ENCODE measurements around the gene PTCD3. TPM values are rescaled to one million over a fixed set of nuclear protein-coding genes. Genes with fewer than 3 reads are reported as not detected.

PTCD3 gene
- total RNA-seq, 1 donor from 2014 or later: 127 TPM

- no peak for ATAC-seq
- intact Hi-C loops (cut with DNase I): loop anchor here (5.0 kb wide), 1 partner anchor 41 kb away; no protein-coding TSS in a partner anchor
Measured at GRCh38 chr2:86136141-86136540, 30.1 kb downstream of the PTCD3 start.

GRCh38 chr2:86138736-86139625 lies 32.9 kb downstream of the PTCD3 start:
- DNase-seq (ENCODE audit: missing footprints) (no peak), ATAC-seq (no peak)
- intact Hi-C loops (cut with DNase I): loop anchor here (5.0 kb wide), 1 partner anchor 38 kb away; no protein-coding TSS in a partner anchor

More at GRCh38 chr2:86136141-86136540, 30.1 kb downstream of the PTCD3 start:
- no peak for DNase-seq (ENCODE audit: missing footprints)

- DNase-seq (ENCODE audit: missing footprints) (no peak), ATAC-seq (no peak)
- intact Hi-C loops (cut with DNase I): loop anchor here (5.0 kb wide), 1 partner anchor 37 kb away; no protein-coding TSS in a partner anchor
Measured at GRCh38 chr2:86139981-86140380, 33.9 kb downstream of the PTCD3 start.

GRCh38 chr2:86140969-86141392 lies 34.9 kb downstream of the PTCD3 start:
- no peak for ATAC-seq
- intact Hi-C loops (cut with DNase I): no loop called here
- no peak for DNase-seq (ENCODE audit: missing footprints)

GRCh38 chr2:86142436-86143257 lies 36.6 kb downstream of the PTCD3 start:
- DNase-seq (ENCODE audit: missing footprints): no peak
- intact Hi-C loops (cut with DNase I): no loop called here
- no peak for ATAC-seq

- ATAC-seq (no peak), DNase-seq (ENCODE audit: missing footprints) (no peak)
- intact Hi-C loops (cut with DNase I): no loop called here
Measured at GRCh38 chr2:86143307-86143706, 37.3 kb downstream of the PTCD3 start.

- ATAC-seq (no peak), DNase-seq (ENCODE audit: missing footprints) (no peak)
- intact Hi-C loops (cut with DNase I): no loop called here
Measured at GRCh38 chr2:86143926-86144685, 38.1 kb downstream of the PTCD3 start.

- no peak for ATAC-seq
Measured at GRCh38 chr2:86147793-86148192, 41.8 kb downstream of the PTCD3 start.

GRCh38 chr2:86150502-86150901 lies 44.5 kb downstream of the PTCD3 start:
- intact Hi-C loops (cut with DNase I): no loop called here
- no peak for ATAC-seq
- no peak for DNase-seq (ENCODE audit: missing footprints)

More at GRCh38 chr2:86147793-86148192, 41.8 kb downstream of the PTCD3 start:
- DNase-seq (ENCODE audit: missing footprints): no peak
- intact Hi-C loops (cut with DNase I): no loop called here

- ATAC-seq: no peak
Measured at GRCh38 chr2:86157009-86157556, 51.0 kb downstream of the PTCD3 start.

GRCh38 chr2:86158286-86158685 lies 52.3 kb downstream of the PTCD3 start:
- ATAC-seq (no peak), DNase-seq (ENCODE audit: missing footprints) (no peak)
- intact Hi-C loops (cut with DNase I): loop anchor here (5.0 kb wide), 1 partner anchor 36 kb away; no protein-coding TSS in a partner anchor

More at GRCh38 chr2:86157009-86157556, 51.0 kb downstream of the PTCD3 start:
- intact Hi-C loops (cut with DNase I): loop anchor here (5.0 kb wide), 1 partner anchor 35 kb away; no protein-coding TSS in a partner anchor
- no peak for DNase-seq (ENCODE audit: missing footprints)

GRCh38 chr2:86160156-86160952 lies 54.3 kb downstream of the PTCD3 start:
- ATAC-seq (no peak), DNase-seq (ENCODE audit: missing footprints) (no peak)
- intact Hi-C loops (cut with DNase I): no loop called here

GRCh38 chr2:86170449-86170848 lies 64.4 kb downstream of the PTCD3 start:
- ATAC-seq (no peak), DNase-seq (ENCODE audit: missing footprints) (no peak)
- intact Hi-C loops (cut with DNase I): no loop called here

GRCh38 chr2:86171295-86171694 lies 65.3 kb downstream of the PTCD3 start:
- DNase-seq (ENCODE audit: missing footprints): no peak
- no peak for ATAC-seq
- intact Hi-C loops (cut with DNase I): no loop called here

GRCh38 chr2:86172610-86173009 lies 66.6 kb downstream of the PTCD3 start:
- intact Hi-C loops (cut with DNase I): no loop called here
- DNase-seq (ENCODE audit: missing footprints): no peak
- ATAC-seq: no peak

GRCh38 chr2:86174445-86174844 lies 68.4 kb downstream of the PTCD3 start:
- intact Hi-C loops (cut with DNase I): no loop called here
- no peak for ATAC-seq
- no peak for DNase-seq (ENCODE audit: missing footprints)

GRCh38 chr2:86175828-86176227 lies 69.8 kb downstream of the PTCD3 start:
- intact Hi-C loops (cut with DNase I): loop anchor here (5.0 kb wide), 1 partner anchor 39 kb away; no protein-coding TSS in a partner anchor
- no peak for DNase-seq (ENCODE audit: missing footprints)
- ATAC-seq: no peak
